H1 (cell line): ENCODE measurements around the gene DNER. TPM values are rescaled to one million over a fixed set of nuclear protein-coding genes. Genes with fewer than 3 reads are reported as not detected.

Source experiments
- CTCF ChIA-PET: fragments of 300-600 bp; sonication (Branson Sonifier 250); formaldehyde crosslinking; loops from one replicate; lab custom pipeline; 2021; ENCODE audit not compliant: partially characterized antibody; lab: Charles Lee
- POLR2A ChIA-PET: fragments of 300-600 bp; sonication (Branson Sonifier 250); formaldehyde crosslinking; loops from one replicate; lab custom pipeline; 2021; ENCODE audit warnings: inconsistent platforms; ENCODE audit not compliant: partially characterized antibody; lab: Charles Lee
- DNase-seq, 2 experiments: peaks; one replicate each; pipeline versions ENCODE4 v3.0.0 to v3.0.0-alpha.2; 2010 to 2022; ENCODE audit warnings: low spot score in 2 of 2, low read depth in 1 of 2, mixed read lengths in 1 of 2
- FAIRE-seq: peaks from 2 replicates; lab custom pipeline; 2011; peaks lifted over from hg19 to GRCh38; lab: Jason Lieb, UNC
- H2AFZ ChIP-seq: 2 replicates; pipeline ENCODE4 v1.8.1; 2012; ENCODE audit warnings: low read length, inconsistent platforms
- H2AK5ac ChIP-seq: 2 replicates; pipeline ENCODE4 v1.6.1; 2013; ENCODE audit warnings: low read depth, low read length
- H2BK120ac ChIP-seq: replicated peaks from 2 replicates; pipeline ENCODE3; 2013; ENCODE audit warnings: low read depth, low read length, inconsistent platforms
- H2BK12ac ChIP-seq: 2 replicates; pipeline ENCODE4 v1.6.1; 2013; ENCODE audit warnings: low read depth, low read length
- H2BK15ac ChIP-seq: 2 replicates; pipeline ENCODE4 v1.6.1; 2013; ENCODE audit warnings: low read length
- H2BK20ac ChIP-seq: 2 replicates; pipeline ENCODE4 v1.6.1; 2013; ENCODE audit warnings: low read length
- H2BK5ac ChIP-seq: 2 replicates; pipeline ENCODE4 v1.6.1; 2013; ENCODE audit warnings: low read depth, low read length
- H3K14ac ChIP-seq: 2 replicates; pipeline ENCODE4 v1.6.1; 2013; ENCODE audit warnings: inconsistent platforms; ENCODE audit not compliant: insufficient read length
- H3K18ac ChIP-seq: 2 replicates; pipeline ENCODE4 v1.6.1; 2013; ENCODE audit warnings: low read length; ENCODE audit errors: extremely low read depth
- H3K23ac ChIP-seq: 2 replicates; pipeline ENCODE4 v1.6.1; 2013; ENCODE audit warnings: inconsistent platforms; ENCODE audit not compliant: insufficient read length
- H3K23me2 ChIP-seq: 2 replicates; pipeline ENCODE4 v1.6.1; 2013; ENCODE audit warnings: low read depth, low read length
- H3K27ac ChIP-seq: 2 replicates; pipeline ENCODE4 v1.6.1; 2011; ENCODE audit warnings: low read depth, low read length, inconsistent platforms
- H3K27me3 ChIP-seq, 4 experiments: replicated peaks in 1 of 4; 1 replicate in 1 of 4; 2 replicates in 3 of 4; pipeline versions ENCODE4 v1.6.1 to v1.8.1; 2011 to 2013; ENCODE audit warnings: low read length in 3 of 4, mild to moderate bottlenecking in 3 of 4, inconsistent platforms in 2 of 4, mixed read lengths in 2 of 4, moderate library complexity in 1 of 4; ENCODE audit not compliant: control insufficient read depth in 3 of 4, insufficient read depth in 3 of 4; ENCODE audit errors: extremely low read depth in 1 of 4
- H3K36me3 ChIP-seq, 4 experiments: 2 replicates each; pipeline versions ENCODE4 v1.6.1 to v1.8.1; 2011 to 2013; ENCODE audit warnings: mild to moderate bottlenecking in 4 of 4, low read length in 3 of 4, moderate library complexity in 2 of 4, control low read depth in 1 of 4, inconsistent platforms in 1 of 4; ENCODE audit not compliant: insufficient read depth in 4 of 4, control insufficient read depth in 2 of 4
- H3K4ac ChIP-seq: replicated peaks from 2 replicates; pipeline ENCODE3; 2013; ENCODE audit warnings: low read length, low read depth, mixed read lengths, inconsistent platforms; ENCODE audit not compliant: insufficient read length
- H3K4me1 ChIP-seq, 4 experiments: replicated peaks in 1 of 4; 1 replicate in 1 of 4; 2 replicates in 3 of 4; pipeline versions ENCODE4 v1.6.1 to v1.8.1; 2011 to 2013; ENCODE audit warnings: low read length in 3 of 4, inconsistent platforms in 2 of 4, mixed read lengths in 1 of 4; ENCODE audit not compliant: insufficient read depth in 4 of 4, control insufficient read depth in 3 of 4
- H3K4me2 ChIP-seq, 2 experiments: 2 replicates each; pipeline versions ENCODE4 v1.6.1 to v1.8.1; 2011 to 2013; ENCODE audit warnings: low read depth in 2 of 2, low read length in 2 of 2, control low read depth in 1 of 2, inconsistent platforms in 1 of 2, mild to moderate bottlenecking in 1 of 2; ENCODE audit not compliant: insufficient read depth in 1 of 2
- H3K4me3 ChIP-seq, 4 experiments: fragments of 200-600, 300-600 bp in 1 of 4; sonication (generic), shearing (Covaris generic), sonication (Bioruptor Twin) in 1 of 4; 2 replicates each; pipeline versions ENCODE4 v1.5.1 to v1.8.1; 2011 to 2016; ENCODE audit warnings: low read length in 4 of 4, low read depth in 3 of 4, control low read depth in 2 of 4, inconsistent platforms in 2 of 4, mild to moderate bottlenecking in 2 of 4, mixed read lengths in 1 of 4, moderate library complexity in 1 of 4; ENCODE audit not compliant: insufficient read depth in 2 of 4; ENCODE audit errors: extremely low read depth in 1 of 4
- H3K56ac ChIP-seq: replicated peaks from 2 replicates; pipeline ENCODE3; 2013; ENCODE audit warnings: low read depth, mild to moderate bottlenecking, mixed read lengths, low read length, inconsistent platforms; ENCODE audit not compliant: insufficient read length
- H3K79me1 ChIP-seq: 2 replicates; pipeline ENCODE4 v1.6.1; 2013; ENCODE audit warnings: low read depth, low read length, control low read depth
- H3K79me2 ChIP-seq, 2 experiments: 2 replicates each; pipeline versions ENCODE4 v1.6.1 to v1.8.1; 2012 to 2013; ENCODE audit warnings: low read length in 2 of 2, mild to moderate bottlenecking in 2 of 2, inconsistent platforms in 1 of 2; ENCODE audit not compliant: insufficient read depth in 2 of 2, control insufficient read depth in 1 of 2
- H3K9ac ChIP-seq, 4 experiments: replicated peaks in 1 of 4; 1 replicate in 1 of 4; 2 replicates in 3 of 4; pipeline versions ENCODE4 v1.6.1 to v1.8.1; 2011 to 2013; ENCODE audit warnings: low read depth in 3 of 4, low read length in 3 of 4, control low read depth in 2 of 4, mild to moderate bottlenecking in 2 of 4, moderate library complexity in 2 of 4, inconsistent platforms in 1 of 4; ENCODE audit errors: extremely low read depth in 1 of 4
- H3K9me3 ChIP-seq, 2 experiments: 2 replicates each; pipeline versions ENCODE4 v1.6.1 to v1.8.1; 2012 to 2013; ENCODE audit warnings: mild to moderate bottlenecking in 2 of 2, moderate library complexity in 2 of 2, control low read depth in 1 of 2, inconsistent platforms in 1 of 2, low read depth in 1 of 2, low read length in 1 of 2, mixed read lengths in 1 of 2; ENCODE audit not compliant: insufficient read depth in 2 of 2
- H4K20me1 ChIP-seq, 2 experiments: replicated peaks in 1 of 2; 2 replicates each; pipeline versions ENCODE3 to v1.8.1; 2011 to 2013; ENCODE audit warnings: inconsistent platforms in 2 of 2, low read length in 2 of 2, mild to moderate bottlenecking in 1 of 2; ENCODE audit not compliant: insufficient read depth in 2 of 2, control insufficient read depth in 1 of 2
- H4K5ac ChIP-seq: 2 replicates; pipeline ENCODE4 v1.6.1; 2013; ENCODE audit warnings: low read length, low read depth, mixed read lengths, inconsistent platforms; ENCODE audit not compliant: insufficient read length
- H4K8ac ChIP-seq: 2 replicates; pipeline ENCODE4 v1.8.0; 2013; ENCODE audit warnings: mild to moderate bottlenecking, moderate library complexity, low read length, inconsistent platforms; ENCODE audit not compliant: insufficient read depth; ENCODE audit errors: extremely low read depth
- H4K91ac ChIP-seq: replicated peaks from 2 replicates; pipeline ENCODE3; 2013; ENCODE audit warnings: low read length, mixed read lengths, inconsistent platforms; ENCODE audit not compliant: insufficient read length
- EZH2 ChIP-seq: fragments of 200-600 bp; sonication (generic); IDR thresholded peaks from 2 replicates; pipeline ENCODE4 v1.7.1; 2012; ENCODE audit warnings: low read depth, mild to moderate bottlenecking, moderate library complexity, low read length, inconsistent platforms; ENCODE audit not compliant: severe bottlenecking
- RXRA ChIP-seq: IDR thresholded peaks from 2 replicates; pipeline ENCODE4 v1.6.1; 2011; ENCODE audit warnings: low read depth, mild to moderate bottlenecking, low read length, moderate library complexity; ENCODE audit not compliant: insufficient read depth
- SUZ12 ChIP-seq: fragments of 200-600 bp; sonication (generic); IDR thresholded peaks from 2 replicates; pipeline ENCODE4 v1.6.1; 2012; ENCODE audit warnings: mild to moderate bottlenecking, inconsistent platforms, low read length, moderate library complexity, mixed read lengths
- TCF12 ChIP-seq: IDR thresholded peaks from 2 replicates; pipeline ENCODE4 v1.6.1; 2011; ENCODE audit warnings: low read depth, mild to moderate bottlenecking, low read length
- YY1 ChIP-seq: IDR thresholded peaks from 2 replicates; pipeline ENCODE4 v1.6.1; 2011; ENCODE audit warnings: low read depth, mild to moderate bottlenecking, low read length
- WGBS, 2 experiments: shearing (Covaris generic) in 1 of 2; methylation state at CpG; one replicate each; pipeline versions ENCODE4 v1.1.6 to v1.1.7; 2013 to 2015; ENCODE audit warnings: low lambda C conversion rate in 2 of 2, mixed read lengths in 2 of 2, inconsistent platforms in 1 of 2, low coverage in 1 of 2, missing lambda C conversion rate in 1 of 2; ENCODE audit not compliant: insufficient replicate concordance in 2 of 2, insufficient coverage in 1 of 2, insufficient read length in 1 of 2; ENCODE audit errors: extremely low coverage in 1 of 2, missing lambda C conversion rate in 1 of 2; 5-methylcytosine and 5-hydroxymethylcytosine counted together
- polyA plus RNA-seq, 7 experiments: library from polyadenylated mRNA; depleted of rRNA in 3 of 7; stranded (reverse) in 5 of 7; unstranded in 2 of 7; fragments of >200 nt in 5 of 7; fragments of 200-250 nt in 2 of 7; gene quantifications; 1 replicate in 5 of 7; 2 replicates in 1 of 7; 4 replicates in 1 of 7; pipeline versions ENCODE4 v1.2.1 to v1.2.3, GENCODE V29; 2011 to 2013; ENCODE audit warnings: missing spikeins in 2 of 7, mixed read lengths in 2 of 7
- total RNA-seq: library from RNA; stranded (reverse); fragmentation: NEBNext Ultra II Directional; extraction: Animal tissue kit (Norgen Biotek cat#: 25700); gene quantifications from 2 replicates; pipeline ENCODE4 v1.2.1, GENCODE V29; 2021
- TF ChIP-seq, protein P1 (sequence below): IDR thresholded peaks from 2 replicates; pipeline ENCODE4 v1.6.1; 2012; ENCODE audit warnings: low read length, inconsistent platforms

DNER gene
- total and polyA plus RNA-seq, 2 of the 8 experiments (the other 6 are each of a cell fraction or from before 2014, with no cell fraction given) = 6.8 to 16.3 TPM

DNA sequence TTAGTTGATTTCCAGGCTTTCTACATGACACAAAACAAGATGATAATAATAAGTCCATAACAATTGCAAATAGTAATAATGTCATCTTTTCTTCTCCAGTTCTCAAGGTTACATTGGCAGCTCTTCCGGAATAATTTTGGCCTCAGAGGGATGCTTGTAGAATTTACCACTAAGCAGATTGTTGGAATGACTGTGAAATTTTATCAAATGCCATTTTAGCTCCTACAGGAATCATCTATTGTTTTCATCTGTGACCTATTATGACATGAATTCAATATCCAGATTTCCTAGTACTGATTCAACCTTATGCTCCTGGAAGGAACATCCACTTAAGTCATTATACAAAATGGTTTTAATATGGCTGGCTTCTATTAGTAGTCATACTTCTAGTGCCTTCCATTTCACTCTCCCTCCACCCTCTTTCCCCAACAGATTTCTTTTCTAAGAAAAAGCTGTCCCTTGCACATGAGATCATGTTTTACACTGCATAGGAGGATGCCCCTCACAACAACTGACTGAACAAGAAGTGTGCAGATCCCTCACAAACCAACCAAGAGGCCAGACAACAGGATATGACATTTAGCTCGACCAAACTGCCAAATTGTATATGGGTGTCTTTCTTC is 200.0 kb downstream of the DNER start:
- DNase-seq = no peak
- Histone ChIP-seq H3K79me2 (no peaks in the 10 kb centered on the region), H3K14ac (no peak overlapping the region), H3K9me3 (no peaks in the 10 kb centered on the region), H3K4me1 (peaks cover 0 to under 1% (median 0%) of the 10 kb centered on the region in 4 experiments; a peak in 3 of 7 replicates), H3K9ac (no peak overlapping the region), H2BK5ac (no peak overlapping the region), H3K79me1 (no peaks in the 10 kb centered on the region), H3K23me2 (no peaks in the 10 kb centered on the region; the same call in 1 of the 2 replicates), H4K20me1 (no peaks in the 10 kb centered on the region), H4K5ac (no peak overlapping the region), H3K36me3 (no peaks in the 10 kb centered on the region), H2AFZ (no peak overlapping the region), H4K8ac (no peak overlapping the region), H3K4me2 (no peak overlapping the region), H3K27me3 (no peaks in the 10 kb centered on the region), H3K4ac (no peak overlapping the region), H2BK15ac (no peak overlapping the region), H2BK20ac (no peak overlapping the region), H2BK120ac (no peak overlapping the region), H3K27ac (no peak overlapping the region), H4K91ac (no peak overlapping the region), H3K23ac (no peak overlapping the region), H3K18ac (no peak overlapping the region), H2BK12ac (no peak overlapping the region), H3K4me3 (no peak overlapping the region), H3K56ac (no peak overlapping the region), H2AK5ac (no peak overlapping the region)
- no peak for FAIRE-seq
- 64% methylated on average over 2 of the region's 2 CpGs; no CpG with 5 or more reads in 1 of the 2 experiments for WGBS, 2 experiments
- CTCF ChIA-PET = interaction anchor here (0.6 to 1.7 kb wide), 4 partner anchors 10 to 654 kb away, joined by 3 to 4 read pairs (median 4); no protein-coding TSS in a partner anchor
- TF ChIP-seq YY1 (no peak), EZH2 (no peak), TCF12 (no peak), SUZ12 (no peak), RXRA (no peak)
- TF ChIP-seq, protein P1, sequence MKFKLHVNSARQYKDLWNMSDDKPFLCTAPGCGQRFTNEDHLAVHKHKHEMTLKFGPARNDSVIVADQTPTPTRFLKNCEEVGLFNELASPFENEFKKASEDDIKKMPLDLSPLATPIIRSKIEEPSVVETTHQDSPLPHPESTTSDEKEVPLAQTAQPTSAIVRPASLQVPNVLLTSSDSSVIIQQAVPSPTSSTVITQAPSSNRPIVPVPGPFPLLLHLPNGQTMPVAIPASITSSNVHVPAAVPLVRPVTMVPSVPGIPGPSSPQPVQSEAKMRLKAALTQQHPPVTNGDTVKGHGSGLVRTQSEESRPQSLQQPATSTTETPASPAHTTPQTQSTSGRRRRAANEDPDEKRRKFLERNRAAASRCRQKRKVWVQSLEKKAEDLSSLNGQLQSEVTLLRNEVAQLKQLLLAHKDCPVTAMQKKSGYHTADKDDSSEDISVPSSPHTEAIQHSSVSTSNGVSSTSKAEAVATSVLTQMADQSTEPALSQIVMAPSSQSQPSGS = no peak
- POLR2A ChIA-PET = no interaction called here
